Mucosa of stomach (tissue), 1 donor: ENCODE data around the gene CSTF2.
"Not testable (repeated sequence)": the region's sequence is repeated elsewhere in the genome, so short reads cannot be mapped to it uniquely, and the experiment has no call there.

Experiments
- H3K27me3 ChIP-seq: one replicate; pipeline ENCODE4 v1.7.0; 2013; ENCODE audit warnings: mild to moderate bottlenecking, low read length; ENCODE audit not compliant: control insufficient read depth, insufficient read depth
- H3K36me3 ChIP-seq: one replicate; pipeline ENCODE4 v1.7.0; 2013; ENCODE audit warnings: low read length; ENCODE audit not compliant: control insufficient read depth, insufficient read depth
- H3K4me1 ChIP-seq: one replicate; pipeline ENCODE4 v1.7.0; 2013; ENCODE audit warnings: mild to moderate bottlenecking, low read length; ENCODE audit not compliant: control insufficient read depth, insufficient read depth
- H3K4me3 ChIP-seq: one replicate; pipeline ENCODE4 v1.7.0; 2013; ENCODE audit warnings: low read length
- H3K9ac ChIP-seq: one replicate; pipeline ENCODE4 v1.7.0; 2013; ENCODE audit warnings: mild to moderate bottlenecking, low read length, moderate library complexity
- H3K9me3 ChIP-seq: one replicate; pipeline ENCODE4 v1.7.0; 2013; ENCODE audit warnings: mild to moderate bottlenecking, low read length, moderate library complexity; ENCODE audit not compliant: control insufficient read depth
- donor health status: Pancreatic carcinoma.

Gene CSTF2

DNA sequence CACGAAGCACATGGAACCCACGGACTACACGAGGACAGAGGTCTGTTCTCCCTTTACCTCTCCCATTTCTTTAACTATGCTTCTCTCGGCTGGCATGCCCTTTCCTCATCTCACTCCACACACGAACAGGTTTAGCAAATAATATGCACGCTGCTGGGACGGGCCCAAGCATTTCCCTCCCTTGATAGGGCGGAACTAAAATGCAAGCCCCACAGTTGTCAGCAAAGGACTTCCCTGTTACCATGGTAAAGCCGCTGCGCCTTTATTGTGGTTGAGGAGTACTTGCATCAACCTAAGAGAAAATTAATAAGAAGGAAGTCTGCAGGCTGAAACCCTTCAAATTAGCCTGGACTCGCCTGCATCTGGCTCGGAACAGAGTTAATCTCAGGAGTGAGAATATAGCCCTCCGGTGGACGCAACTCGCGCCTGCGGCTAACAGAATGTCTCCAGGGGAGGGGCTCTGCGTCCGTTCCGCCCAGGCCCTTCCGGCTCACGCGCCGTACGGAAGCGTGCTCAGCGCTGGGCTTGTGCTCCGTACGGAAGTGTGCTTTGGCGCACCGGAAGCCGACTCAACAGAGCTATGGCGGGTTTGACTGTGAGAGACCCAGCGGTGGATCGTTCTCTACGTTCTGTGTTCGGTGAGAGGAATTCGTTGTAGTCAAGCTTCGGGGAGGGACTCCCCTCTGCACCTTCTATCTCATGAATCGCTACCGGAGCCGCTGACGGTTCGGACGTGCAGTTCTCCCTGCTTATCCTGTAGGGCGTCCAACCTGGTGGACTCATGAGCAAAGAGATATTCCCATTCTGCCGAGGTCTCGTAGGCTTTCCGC, at the start of gene CSTF2:
Gene CSTF2 (plus strand): TSS at position 555 of the 830 bp plus-strand sequence. CDS start 26 bp downstream, at position 581.
- Histone ChIP-seq H3K4me3 (peak within 1 kb of the TSS; percentile 73), H3K9ac (peak within 1 kb of the TSS; percentile 50), H3K4me1 (no peaks in the 10 kb centered on the region), H3K36me3 (no peaks in the 10 kb centered on the region), H3K9me3 (no peaks in the 10 kb centered on the region), H3K27me3 (no peaks in the 10 kb centered on the region)

GRCh38 chrX:100796371-100796770, 23.8 kb upstream of the CSTF2 start:
- not testable (repeated sequence) for H3K4me1 ChIP-seq, H3K27me3 ChIP-seq, H3K9ac ChIP-seq, H3K9me3 ChIP-seq, H3K36me3 ChIP-seq, H3K4me3 ChIP-seq

GRCh38 chrX:100797359-100797758, 22.8 kb upstream of the CSTF2 start:
- Histone ChIP-seq H3K27me3 (no peaks in the 10 kb centered on the region), H3K36me3 (no peaks in the 10 kb centered on the region), H3K9me3 (no peaks in the 10 kb centered on the region), H3K9ac (no peak overlapping the region), H3K4me1 (no peaks in the 10 kb centered on the region), H3K4me3 (no peak overlapping the region)

DNA sequence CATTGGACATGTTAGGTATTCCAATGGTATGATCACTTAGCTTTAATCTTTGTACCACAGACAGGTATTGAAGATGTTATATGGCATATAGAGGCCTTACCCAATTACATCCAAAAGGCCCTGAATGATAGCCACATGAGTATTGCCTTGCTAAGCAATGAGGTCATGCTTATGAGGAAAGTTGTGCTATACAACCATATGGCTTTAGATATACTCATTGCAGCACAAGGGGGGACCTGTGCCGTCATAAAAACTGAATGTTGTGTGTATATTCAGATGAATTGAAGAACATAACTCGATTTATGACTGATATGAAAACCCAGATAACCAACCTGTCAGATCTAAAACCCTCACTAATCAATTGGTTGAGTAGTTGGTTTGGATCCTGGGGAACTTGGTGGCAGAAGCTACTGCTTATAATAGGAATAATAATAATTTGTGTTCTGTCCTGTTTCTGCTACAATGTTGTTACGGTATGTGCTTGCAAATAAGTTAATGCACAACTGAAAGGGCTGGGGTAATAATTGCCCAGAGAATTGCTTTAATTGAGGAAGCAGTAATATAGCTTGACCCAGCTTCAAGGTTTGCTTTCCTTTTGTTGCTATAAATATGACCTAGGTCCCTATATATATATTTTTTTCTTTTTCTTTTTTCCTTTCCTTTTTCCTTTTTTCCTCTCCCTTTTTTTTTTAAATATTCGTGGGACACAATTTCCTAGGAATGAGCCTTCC, 21.5 kb upstream of the CSTF2 start:
- Histone ChIP-seq H3K9me3 (no peaks in the 10 kb centered on the region), H3K27me3 (no peaks in the 10 kb centered on the region), H3K4me3 (no peak overlapping the region), H3K36me3 (no peaks in the 10 kb centered on the region), H3K9ac (no peak overlapping the region), H3K4me1 (no peaks in the 10 kb centered on the region)

- Histone ChIP-seq H3K9ac (no peak overlapping the region), H3K4me3 (no peak overlapping the region), H3K9me3 (no peaks in the 10 kb centered on the region), H3K27me3 (no peaks in the 10 kb centered on the region), H3K4me1 (no peaks in the 10 kb centered on the region), H3K36me3 (no peaks in the 10 kb centered on the region)
These were observed 17.3 kb upstream of the CSTF2 start for GRCh38 chrX:100802843-100803242.

DNA sequence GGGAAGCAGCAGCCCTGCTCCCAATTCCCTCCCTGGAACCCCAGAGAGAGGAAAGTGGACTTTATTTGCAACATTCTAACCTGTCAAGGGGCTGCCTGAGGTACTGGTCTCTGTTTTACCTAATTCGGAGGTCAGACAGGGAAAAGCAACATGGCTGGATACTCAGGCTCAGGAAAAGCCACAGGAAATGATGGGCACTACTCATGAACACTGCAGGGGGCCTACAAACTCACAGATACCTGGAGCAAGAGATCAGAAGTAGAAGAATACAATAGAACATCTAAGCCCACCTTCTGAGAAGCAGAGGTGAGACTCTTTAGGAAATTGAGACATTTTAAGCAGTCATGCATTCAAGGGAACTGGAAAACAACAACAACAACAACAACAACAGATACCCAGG, 15.4 kb upstream of the CSTF2 start:
- Histone ChIP-seq H3K4me1 (no peaks in the 10 kb centered on the region), H3K36me3 (no peaks in the 10 kb centered on the region), H3K9me3 (no peaks in the 10 kb centered on the region), H3K27me3 (no peaks in the 10 kb centered on the region), H3K4me3 (no peak overlapping the region), H3K9ac (no peak overlapping the region)

- not testable (repeated sequence) for H3K4me3 ChIP-seq, H3K27me3 ChIP-seq, H3K36me3 ChIP-seq, H3K4me1 ChIP-seq, H3K9me3 ChIP-seq, H3K9ac ChIP-seq
These were observed 11.9 kb upstream of the CSTF2 start for GRCh38 chrX:100808265-100808664.

DNA sequence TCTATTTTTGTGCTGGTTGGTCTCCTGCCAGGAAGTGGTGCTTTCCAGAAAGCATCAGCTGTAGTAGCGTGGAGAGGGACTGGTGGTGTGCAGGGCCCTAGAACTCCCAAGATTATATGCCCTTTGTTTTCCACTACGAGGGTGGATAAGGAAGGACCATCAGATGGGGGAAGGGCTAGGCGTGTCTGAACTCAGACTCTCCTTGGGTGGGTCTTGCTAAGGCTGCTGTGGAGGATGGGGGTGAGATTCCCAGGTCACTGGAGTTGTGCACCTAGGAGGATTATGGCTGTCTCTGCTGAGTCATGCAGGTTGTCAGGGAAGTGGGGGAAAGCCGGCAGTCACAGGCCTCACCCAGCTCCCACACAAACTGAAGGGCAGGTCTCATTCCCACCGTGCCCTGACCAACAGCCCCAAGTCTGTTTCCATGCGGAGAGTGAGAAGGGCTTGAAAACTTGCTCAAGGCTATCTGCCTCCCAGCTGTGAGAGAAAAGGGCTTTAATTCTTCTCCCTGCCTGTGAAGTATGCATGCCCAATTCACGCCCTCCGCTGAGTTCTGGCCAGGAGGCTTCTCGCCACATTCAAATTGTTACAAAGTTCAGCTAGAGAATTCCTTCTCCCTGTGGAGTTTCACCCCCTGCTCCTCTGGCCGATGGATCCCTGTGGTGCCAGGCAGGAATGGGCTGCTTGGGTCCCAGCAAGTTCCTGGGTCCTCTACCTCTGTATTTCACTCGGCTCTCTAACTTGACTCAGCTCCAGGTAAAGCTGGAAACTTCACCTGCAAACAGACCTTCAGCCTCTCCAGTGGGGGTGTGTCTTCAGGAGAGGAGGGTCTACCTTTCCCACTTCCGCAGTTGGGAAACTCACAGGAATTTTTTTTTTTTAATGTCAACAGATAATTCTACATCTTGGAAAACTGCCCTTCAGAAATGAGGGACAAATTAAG, 7.7 kb upstream of the CSTF2 start:
- no peaks in the 10 kb centered on the region for H3K9me3 ChIP-seq
- no peaks in the 10 kb centered on the region for H3K4me1 ChIP-seq
- no peak overlapping the region for H3K4me3 ChIP-seq
- H3K9ac ChIP-seq: no peak overlapping the region
- no peaks in the 10 kb centered on the region for H3K27me3 ChIP-seq
- no peaks in the 10 kb centered on the region for H3K36me3 ChIP-seq

DNA sequence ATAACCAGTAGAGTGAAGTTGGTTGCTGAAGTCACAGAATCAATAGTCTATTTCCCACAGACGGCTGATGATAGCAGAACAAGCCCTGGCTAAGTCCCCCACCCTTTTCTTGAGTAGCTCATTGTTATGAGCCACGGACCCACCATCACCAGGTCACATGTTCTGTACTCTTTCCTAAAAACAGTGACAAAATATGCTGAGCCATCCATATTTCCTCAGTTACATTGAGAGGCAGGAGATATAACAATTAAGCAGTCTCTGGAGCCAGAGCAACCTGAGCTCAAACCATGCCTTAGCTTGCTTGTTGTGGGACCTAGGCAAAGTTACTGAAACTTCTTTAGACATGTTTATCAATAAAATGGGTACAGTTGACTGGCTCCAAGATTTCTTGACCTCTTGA, 2.9 kb upstream of the CSTF2 start:
- no peak overlapping the region for H3K4me3 ChIP-seq

DNA sequence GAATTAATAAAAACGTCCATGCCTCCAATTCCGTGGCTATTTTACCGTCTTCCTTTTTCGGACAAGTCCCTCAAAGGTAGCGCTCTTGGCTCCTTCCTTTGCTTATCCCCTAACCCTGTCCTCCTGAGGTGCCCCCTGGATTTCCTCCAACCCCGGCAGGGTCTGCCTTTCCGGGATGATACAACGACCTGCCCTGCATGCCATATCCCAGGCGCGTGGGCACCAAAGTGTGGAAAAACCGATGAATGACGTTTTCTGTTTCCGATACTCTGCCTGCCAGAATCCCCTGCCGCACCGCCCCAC, 706 bp upstream of the CSTF2 start:
- H3K4me1 ChIP-seq: no peaks in the 10 kb centered on the region
- H3K27me3 ChIP-seq: no peaks in the 10 kb centered on the region
- H3K36me3 ChIP-seq: no peaks in the 10 kb centered on the region
- H3K9ac ChIP-seq: peak overlapping the region; percentile 47
- no peaks in the 10 kb centered on the region for H3K9me3 ChIP-seq
- H3K4me3 ChIP-seq: peak overlapping the region; percentile 73

More for the DNA sequence above, 2.9 kb upstream of the CSTF2 start:
- Histone ChIP-seq H3K36me3 (no peaks in the 10 kb centered on the region), H3K9me3 (no peaks in the 10 kb centered on the region), H3K4me1 (no peaks in the 10 kb centered on the region), H3K27me3 (no peaks in the 10 kb centered on the region), H3K9ac (no peak overlapping the region)

DNA sequence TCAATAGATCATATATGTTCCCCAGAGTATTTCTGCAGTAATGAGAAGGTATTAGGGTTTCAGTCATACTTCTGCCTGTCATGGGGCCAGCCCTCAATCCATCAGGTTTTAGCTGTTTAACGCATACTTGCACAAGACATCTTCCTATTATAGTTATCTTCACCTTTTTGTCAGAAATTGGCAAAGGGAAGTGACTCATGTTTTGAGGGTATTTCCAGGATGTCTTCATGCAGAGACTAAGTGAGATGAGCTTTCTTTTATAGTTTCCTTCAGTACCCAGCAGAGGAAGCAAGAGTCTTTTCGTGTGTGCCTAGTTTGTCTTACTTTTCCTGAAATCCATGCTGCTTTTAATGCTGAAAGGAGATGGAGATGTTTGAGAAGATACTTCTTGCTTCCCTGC, 9.5 kb downstream of the CSTF2 start:
- H3K9ac ChIP-seq: no peak overlapping the region
- H3K36me3 ChIP-seq: no peaks in the 10 kb centered on the region
- no peak overlapping the region for H3K4me3 ChIP-seq
- H3K4me1 ChIP-seq: no peaks in the 10 kb centered on the region
- H3K27me3 ChIP-seq: no peaks in the 10 kb centered on the region
- H3K9me3 ChIP-seq: no peaks in the 10 kb centered on the region

DNA sequence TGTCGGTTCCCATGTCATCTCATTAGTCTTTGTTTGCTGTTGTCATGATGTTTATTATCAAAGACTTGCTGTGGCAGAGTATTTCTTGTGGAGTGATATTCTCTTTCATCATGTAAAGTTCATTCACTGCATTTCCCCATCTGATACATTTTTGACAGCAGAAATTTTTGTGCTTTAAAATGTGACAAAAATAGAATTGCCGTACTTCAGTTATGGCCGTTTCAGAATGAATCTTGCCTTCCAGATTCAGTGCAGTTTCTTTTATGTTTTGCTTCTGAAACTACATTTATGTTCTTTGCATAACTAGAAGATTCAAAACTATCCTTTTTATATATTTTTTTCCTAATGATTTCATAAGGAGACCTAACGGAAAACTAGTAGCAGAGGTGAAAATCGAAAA, 10.0 kb downstream of the CSTF2 start:
- no peaks in the 10 kb centered on the region for H3K36me3 ChIP-seq
- H3K4me1 ChIP-seq: no peaks in the 10 kb centered on the region
- no peaks in the 10 kb centered on the region for H3K27me3 ChIP-seq
- no peak overlapping the region for H3K4me3 ChIP-seq
- H3K9ac ChIP-seq: no peak overlapping the region
- H3K9me3 ChIP-seq: no peaks in the 10 kb centered on the region
